ENCODE data around the gene NPB. TPM values are rescaled to one million over a fixed set of nuclear protein-coding genes. Genes with fewer than 3 reads are reported as not detected.

The NPB gene
- total and polyA plus RNA-seq, 2 of the 8 experiments (the other 6 are each of a cell fraction or from before 2014, with no cell fraction given), result 1.5 to 2.5 TPM

- TF ChIP-seq YY1 (IDR thresholded peaks at IDR 0.05; ENCODE audit: low read depth, low read length), result no peak
These were observed 37.2 kb downstream of the NPB start (continued) for GRCh38 chr17:81939218-81939617.
